Lung (tissue), 12 donors: Measurements from ENCODE around the gene TSR3. TPM values are rescaled to one million over a fixed set of nuclear protein-coding genes. Genes with fewer than 3 reads are reported as not detected.

Experiments used
- ATAC-seq: fragments of 200-7000 bp; cut with Tn5 transposase; one replicate; pipeline ENCODE4 v1.9.1; 2020; ENCODE audit warnings: moderate number of reproducible peaks; ENCODE audit not compliant: insufficient read depth, low FRiP score
- DNase-seq, 3 donors: peaks; one replicate each; pipeline ENCODE4 v3.0.0-alpha.2; 2013 to 2017
- H3K27ac ChIP-seq, 2 donors: one replicate each; pipeline ENCODE4 v1.5.1; 2013; ENCODE audit warnings: mild to moderate bottlenecking in 2 of 2, moderate library complexity in 2 of 2, control low read depth in 1 of 2, inconsistent platforms in 1 of 2, low read depth in 1 of 2, low read length in 1 of 2
- H3K27me3 ChIP-seq, 3 donors: one replicate each; pipeline ENCODE4 v1.5.1; 2013; ENCODE audit warnings: low read length in 2 of 3; ENCODE audit not compliant: control insufficient read depth in 3 of 3, insufficient read depth in 3 of 3
- H3K36me3 ChIP-seq, 4 donors: one replicate each; pipeline ENCODE4 v1.5.1; 2013; ENCODE audit warnings: low read length in 4 of 4, mild to moderate bottlenecking in 1 of 4, moderate library complexity in 1 of 4; ENCODE audit not compliant: control insufficient read depth in 4 of 4, insufficient read depth in 4 of 4
- H3K4me1 ChIP-seq, 5 donors: one replicate each; pipeline ENCODE4 v1.5.1; 2013; ENCODE audit warnings: low read length in 5 of 5, mild to moderate bottlenecking in 2 of 5, moderate library complexity in 1 of 5; ENCODE audit not compliant: control insufficient read depth in 5 of 5, insufficient read depth in 5 of 5
- H3K4me3 ChIP-seq: one replicate; pipeline ENCODE4 v1.5.1; 2013; ENCODE audit warnings: mild to moderate bottlenecking, control low read depth, moderate library complexity
- H3K9ac ChIP-seq, 2 donors: one replicate each; pipeline ENCODE4 v1.5.1; 2013; ENCODE audit warnings: low read length in 2 of 2, control low read depth in 1 of 2; ENCODE audit not compliant: insufficient read depth in 1 of 2
- H3K9me3 ChIP-seq, 4 donors: one replicate each; pipeline ENCODE4 v1.5.1; 2013; ENCODE audit warnings: low read length in 3 of 4, mild to moderate bottlenecking in 1 of 4, moderate library complexity in 1 of 4; ENCODE audit not compliant: control insufficient read depth in 4 of 4, insufficient read depth in 3 of 4
- CTCF ChIP-seq: IDR thresholded peaks from 2 replicates; pipeline ENCODE4 v1.5.1; 2012; ENCODE audit warnings: mild to moderate bottlenecking; ENCODE audit errors: control extremely low read depth, extremely low read depth
- WGBS, 2 donors: extraction: QIAGEN DNeasy Blood & Tissue Kit; methylation state at CpG; one replicate each; pipeline ENCODE4 v1.1.7; 2013; 5-methylcytosine and 5-hydroxymethylcytosine counted together
- polyA plus RNA-seq, 2 donors: library from polyadenylated mRNA; stranded (reverse); fragments of 200-250 nt; gene quantifications; one replicate each; pipeline ENCODE4 v1.2.1, GENCODE V29; 2013
- total RNA-seq, 2 donors: library from RNA; depleted of rRNA in 1 of 2; stranded (reverse); fragments of >200 nt in 1 of 2; gene quantifications; one replicate each; pipeline ENCODE4 v1.2.1, GENCODE V29; 2014 to 2021
- donor health status: control.
- donor health status: control.
- donor health status: Bipolar disorder and iron deficiency.
- donor health status: healthy.
- donor health status: DM: yes; HTN: yes; CAD: no.

Gene TSR3
- total and polyA plus RNA-seq, 4 donors = 32.5 to 66.4 (median 56.6) TPM

DNA sequence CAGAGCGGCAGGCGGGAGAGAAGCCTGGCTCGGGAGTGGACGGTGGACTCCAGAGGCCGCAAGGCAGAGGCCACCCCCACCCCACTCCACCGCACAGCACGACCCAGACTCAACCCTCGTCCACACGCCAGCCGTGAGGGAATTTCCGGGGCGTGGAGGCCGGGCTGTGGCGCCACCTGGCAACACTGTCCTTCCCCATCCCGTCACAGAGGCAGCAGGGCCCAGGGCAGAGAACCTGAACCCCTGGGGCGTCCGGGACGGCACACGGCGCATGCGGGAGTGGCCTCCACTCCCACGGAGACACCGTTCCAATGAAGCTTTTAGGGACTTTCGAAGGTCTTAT, 23.6 kb upstream of the TSR3 start:
- peaks cover 0 to 6% (median 0%) of the 10 kb centered on the region in 5 donors for H3K4me1 ChIP-seq
- WGBS, 2 donors = 94% methylated on average over 24 of the region's 24 CpGs
- ATAC-seq = no peak
- H3K27me3 ChIP-seq = peaks cover 0 to 2% (median 0%) of the 10 kb centered on the region in 3 donors
- TF ChIP-seq CTCF = no peak
- H3K27ac ChIP-seq = no peak overlapping the region
- H3K4me3 ChIP-seq = no peak overlapping the region
- no peak for DNase-seq
- H3K36me3 ChIP-seq = peaks cover 0 to 26% (median 4%) of the 10 kb centered on the region in 4 donors
- H3K9me3 ChIP-seq = no peaks in the 10 kb centered on the region
- H3K9ac ChIP-seq = no peak overlapping the region

GRCh38 chr16:1374418-1375297, 23.0 kb upstream of the TSR3 start:
- no peak overlapping the region for H3K27ac ChIP-seq
- ATAC-seq = no peak
- 93 to 96% methylated on average over 45 to 46 of the region's 46 CpGs for WGBS, 2 donors
- H3K36me3 ChIP-seq = peaks cover 0 to 31% (median 7%) of the 10 kb centered on the region in 4 donors
- H3K4me1 ChIP-seq = peaks cover 0 to 4% (median 0%) of the 10 kb centered on the region in 5 donors
- no peak overlapping the region for H3K4me3 ChIP-seq
- no peak for DNase-seq
- H3K9me3 ChIP-seq = no peaks in the 10 kb centered on the region
- no peaks in the 10 kb centered on the region for H3K27me3 ChIP-seq
- H3K9ac ChIP-seq = no peak overlapping the region
- no peak for TF ChIP-seq CTCF

DNA sequence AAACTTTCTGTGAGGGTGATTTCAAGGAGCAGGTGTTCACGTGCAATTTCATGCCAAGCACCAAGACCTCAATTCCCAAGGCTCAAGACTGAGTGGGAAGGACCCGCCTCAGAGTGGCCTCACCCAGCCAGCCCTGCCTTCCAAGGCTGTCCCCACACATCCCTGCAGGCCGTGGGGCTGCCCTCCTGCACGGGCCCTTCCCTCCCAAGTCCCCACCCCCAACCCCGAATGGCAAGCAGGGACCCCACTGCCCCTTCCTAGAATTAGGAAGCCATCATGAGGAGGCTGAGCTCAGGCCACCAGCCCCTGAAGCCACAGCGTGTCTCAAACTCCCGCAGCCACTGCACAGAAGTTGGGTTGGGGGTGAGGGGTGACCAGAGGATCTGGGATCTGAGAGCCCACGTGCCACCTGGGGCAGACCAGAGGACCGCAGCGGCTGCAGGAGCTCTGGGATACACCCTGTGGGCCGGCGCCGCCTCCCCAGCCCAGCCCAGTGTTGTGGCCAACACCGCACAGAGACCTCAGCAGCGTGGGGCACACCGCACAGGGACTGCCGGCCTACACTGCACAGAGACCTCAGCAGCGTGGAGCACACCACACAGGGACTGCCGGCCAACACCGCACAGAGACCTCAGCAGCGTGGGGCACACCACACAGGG, 20.7 kb upstream of the TSR3 start:
- Histone ChIP-seq H3K9ac (no peak overlapping the region), H3K4me1 (no peaks in the 10 kb centered on the region), H3K4me3 (no peak overlapping the region), H3K27me3 (no peaks in the 10 kb centered on the region), H3K27ac (no peak overlapping the region), H3K9me3 (no peaks in the 10 kb centered on the region), H3K36me3 (peaks cover 0 to 38% (median 8%) of the 10 kb centered on the region in 4 donors)
- TF ChIP-seq CTCF = no peak
- ATAC-seq = no peak
- DNase-seq = no peak
- WGBS, 2 donors = 89 to 99% methylated on average over 17 to 18 of the region's 21 CpGs
